Mesodermal cell (in vitro differentiated cells): Measurements from ENCODE around the gene KRTAP16-1.

Experiments used
- H3K27ac ChIP-seq: 2 replicates; pipeline ENCODE4 v1.7.0; 2013; ENCODE audit warnings: mild to moderate bottlenecking, low read depth, low read length, moderate library complexity; ENCODE audit not compliant: severe bottlenecking
- H3K36me3 ChIP-seq: 2 replicates; pipeline ENCODE4 v1.7.1; 2013; ENCODE audit warnings: mild to moderate bottlenecking, low read length, moderate library complexity; ENCODE audit not compliant: control insufficient read depth, insufficient read depth
- H3K4me1 ChIP-seq: one replicate; pipeline ENCODE4 v1.7.1; 2013; ENCODE audit warnings: mild to moderate bottlenecking, low read length; ENCODE audit not compliant: insufficient read depth, control insufficient read depth, poor library complexity, severe bottlenecking
- H3K4me3 ChIP-seq: 2 replicates; pipeline ENCODE4 v1.7.0; 2013; ENCODE audit warnings: low read length, control low read depth, mild to moderate bottlenecking; ENCODE audit not compliant: insufficient read depth, poor library complexity, severe bottlenecking; ENCODE audit errors: extremely low read depth
- H3K9me3 ChIP-seq: 2 replicates; pipeline ENCODE4 v1.7.1; 2013; ENCODE audit warnings: mild to moderate bottlenecking, low read length, moderate library complexity; ENCODE audit not compliant: control insufficient read depth
- WGBS, 2 experiments: methylation state at CpG; one replicate each; pipeline ENCODE4 v1.1.5; 2013; ENCODE audit warnings: missing lambda C conversion rate in 2 of 2; ENCODE audit not compliant: insufficient coverage in 2 of 2; 5-methylcytosine and 5-hydroxymethylcytosine counted together

The KRTAP16-1 gene

GRCh38 chr17:41340934-41341861 lies 32.1 kb upstream of the KRTAP16-1 start:
- H3K4me1 ChIP-seq, result no peaks in the 10 kb centered on the region
- H3K4me3 ChIP-seq, result no peak overlapping the region
- WGBS, 2 experiments, result 87 to 94% methylated on average over 2 to 6 of the region's 7 CpGs
- H3K27ac ChIP-seq, result no peak overlapping the region
- no peaks in the 10 kb centered on the region for H3K36me3 ChIP-seq
- peaks cover 18% of the 10 kb centered on the region for H3K9me3 ChIP-seq

GRCh38 chr17:41340494-41340893 lies 31.4 kb upstream of the KRTAP16-1 start:
- 69 to 81% methylated on average over 2 of the region's 3 CpGs for whole genome bisulfite sequencing, 2 experiments
- H3K4me3 ChIP-seq, result no peak overlapping the region
- H3K27ac ChIP-seq, result no peak overlapping the region
- no peaks in the 10 kb centered on the region for H3K36me3 ChIP-seq
- no peaks in the 10 kb centered on the region for H3K4me1 ChIP-seq
- H3K9me3 ChIP-seq, result peaks cover 18% of the 10 kb centered on the region

- Histone ChIP-seq H3K9me3 (peaks cover 18% of the 10 kb centered on the region), H3K27ac (no peak overlapping the region), H3K36me3 (no peaks in the 10 kb centered on the region), H3K4me1 (no peaks in the 10 kb centered on the region), H3K4me3 (no peak overlapping the region)
- WGBS, 2 experiments, result 77 to 90% methylated on average over 2 of the region's 2 CpGs
Observed at GRCh38 chr17:41339571-41340172, 30.6 kb upstream of the KRTAP16-1 start.

- Histone ChIP-seq H3K4me1 (no peaks in the 10 kb centered on the region), H3K9me3 (peaks cover 18% of the 10 kb centered on the region), H3K4me3 (no peak overlapping the region), H3K36me3 (no peaks in the 10 kb centered on the region), H3K27ac (no peak overlapping the region)
- WGBS, 2 experiments, result 88 to 89% methylated on average over 3 to 4 of the region's 5 CpGs
Observed at GRCh38 chr17:41338961-41339485, 29.9 kb upstream of the KRTAP16-1 start.

- 83 to 100% methylated on average over 1 of the region's 1 CpG for WGBS, 2 experiments
- no peaks in the 10 kb centered on the region for H3K4me1 ChIP-seq
- no peak overlapping the region for H3K27ac ChIP-seq
- H3K4me3 ChIP-seq, result no peak overlapping the region
- no peaks in the 10 kb centered on the region for H3K9me3 ChIP-seq
- no peaks in the 10 kb centered on the region for H3K36me3 ChIP-seq
Observed at GRCh38 chr17:41335747-41336146, 26.6 kb upstream of the KRTAP16-1 start.

GRCh38 chr17:41334385-41335305 lies 25.5 kb upstream of the KRTAP16-1 start:
- WGBS, 2 experiments, result 70 to 81% methylated on average over 4 to 5 of the region's 6 CpGs
- no peaks in the 10 kb centered on the region for H3K9me3 ChIP-seq
- H3K4me3 ChIP-seq, result no peak overlapping the region
- H3K36me3 ChIP-seq, result no peaks in the 10 kb centered on the region
- no peaks in the 10 kb centered on the region for H3K4me1 ChIP-seq
- H3K27ac ChIP-seq, result no peak overlapping the region

GRCh38 chr17:41333836-41334235 lies 24.7 kb upstream of the KRTAP16-1 start:
- WGBS, 2 experiments, result 92 to 94% methylated on average over 2 of the region's 3 CpGs
- no peak overlapping the region for H3K27ac ChIP-seq
- H3K4me1 ChIP-seq, result no peaks in the 10 kb centered on the region
- no peaks in the 10 kb centered on the region for H3K9me3 ChIP-seq
- H3K4me3 ChIP-seq, result no peak overlapping the region
- H3K36me3 ChIP-seq, result no peaks in the 10 kb centered on the region

GRCh38 chr17:41333098-41333497 lies 24.0 kb upstream of the KRTAP16-1 start:
- Histone ChIP-seq H3K4me1 (no peaks in the 10 kb centered on the region), H3K36me3 (no peaks in the 10 kb centered on the region), H3K4me3 (no peak overlapping the region), H3K9me3 (no peaks in the 10 kb centered on the region), H3K27ac (no peak overlapping the region)
- 87 to 90% methylated on average over 5 of the region's 5 CpGs for WGBS, 2 experiments

- no peaks in the 10 kb centered on the region for H3K4me1 ChIP-seq
- no peak overlapping the region for H3K4me3 ChIP-seq
- 94 to 100% methylated on average over 1 to 2 of the region's 2 CpGs for WGBS, 2 experiments
- H3K9me3 ChIP-seq, result no peaks in the 10 kb centered on the region
- H3K27ac ChIP-seq, result no peak overlapping the region
- H3K36me3 ChIP-seq, result no peaks in the 10 kb centered on the region
Observed at GRCh38 chr17:41332239-41332638, 23.1 kb upstream of the KRTAP16-1 start.

- WGBS, 2 experiments, result 82 to 92% methylated on average over 4 to 6 of the region's 7 CpGs
- H3K9me3 ChIP-seq, result no peaks in the 10 kb centered on the region
- H3K4me3 ChIP-seq, result no peak overlapping the region
- H3K27ac ChIP-seq, result no peak overlapping the region
- H3K36me3 ChIP-seq, result no peaks in the 10 kb centered on the region
- H3K4me1 ChIP-seq, result no peaks in the 10 kb centered on the region
Observed at GRCh38 chr17:41331606-41332005, 22.5 kb upstream of the KRTAP16-1 start.
